ENCODE data around the gene GIMAP8.

GRCh38 chr7:150507947-150508602 lies 57.6 kb downstream of the GIMAP8 start:
- TF ChIP-seq CTCF (IDR thresholded peaks at IDR 0.05): no peak
- TF ChIP-seq POLR2AphosphoS5 (IDR thresholded peaks at IDR 0.05): no peak
